ENCODE data around the gene NAB1. TPM values are rescaled to one million over a fixed set of nuclear protein-coding genes. Genes with fewer than 3 reads are reported as not detected.

The NAB1 gene
- total RNA-seq, 4 donors from 2014 or later, result 59.2 to 132 (median 78.2) TPM

DNA sequence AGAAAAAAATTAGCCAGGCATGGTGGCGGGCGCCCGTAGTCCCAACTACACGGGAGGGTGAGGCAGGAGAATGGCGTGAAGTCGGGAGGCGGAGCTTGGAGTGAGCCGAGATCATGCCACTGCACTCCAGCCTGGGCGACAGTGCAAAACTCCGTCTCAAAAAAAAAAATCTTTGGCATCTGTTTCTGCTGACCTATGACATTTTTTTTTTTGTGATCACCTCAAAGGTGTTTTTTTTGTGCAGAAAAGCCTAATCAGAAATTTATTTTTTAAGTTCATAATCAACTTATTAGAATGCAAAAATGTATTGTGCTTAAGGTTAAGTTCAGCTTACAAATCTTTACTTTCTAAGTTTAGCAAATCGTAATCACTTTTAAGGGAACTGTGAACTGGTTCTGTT, 45.6 kb downstream of the NAB1 start:
- H3K36me3 ChIP-seq, result no peaks in the 10 kb centered on the region
- intact Hi-C loops (cut with DNase I; ENCODE audit: low total_unique reads), result no loop called here
- no peak for DNase-seq
- no peaks in the 10 kb centered on the region for H3K9me3 ChIP-seq
- TF ChIP-seq POLR2A (IDR thresholded peaks at IDR 0.05), result no peak
- TF ChIP-seq, protein P1, sequence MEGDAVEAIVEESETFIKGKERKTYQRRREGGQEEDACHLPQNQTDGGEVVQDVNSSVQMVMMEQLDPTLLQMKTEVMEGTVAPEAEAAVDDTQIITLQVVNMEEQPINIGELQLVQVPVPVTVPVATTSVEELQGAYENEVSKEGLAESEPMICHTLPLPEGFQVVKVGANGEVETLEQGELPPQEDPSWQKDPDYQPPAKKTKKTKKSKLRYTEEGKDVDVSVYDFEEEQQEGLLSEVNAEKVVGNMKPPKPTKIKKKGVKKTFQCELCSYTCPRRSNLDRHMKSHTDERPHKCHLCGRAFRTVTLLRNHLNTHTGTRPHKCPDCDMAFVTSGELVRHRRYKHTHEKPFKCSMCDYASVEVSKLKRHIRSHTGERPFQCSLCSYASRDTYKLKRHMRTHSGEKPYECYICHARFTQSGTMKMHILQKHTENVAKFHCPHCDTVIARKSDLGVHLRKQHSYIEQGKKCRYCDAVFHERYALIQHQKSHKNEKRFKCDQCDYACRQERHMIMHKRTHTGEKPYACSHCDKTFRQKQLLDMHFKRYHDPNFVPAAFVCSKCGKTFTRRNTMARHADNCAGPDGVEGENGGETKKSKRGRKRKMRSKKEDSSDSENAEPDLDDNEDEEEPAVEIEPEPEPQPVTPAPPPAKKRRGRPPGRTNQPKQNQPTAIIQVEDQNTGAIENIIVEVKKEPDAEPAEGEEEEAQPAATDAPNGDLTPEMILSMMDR (IDR thresholded peaks at IDR 0.05), result no peak
- no peak overlapping the region for H3K27ac ChIP-seq
- no peaks in the 10 kb centered on the region for H3K4me1 ChIP-seq
- no peaks in the 10 kb centered on the region for H3K27me3 ChIP-seq
- no peak overlapping the region for H3K4me3 ChIP-seq

- intact Hi-C loops (cut with DNase I; ENCODE audit: low total_unique reads), result no loop called here
These were observed 46.9 kb downstream of the NAB1 start for GRCh38 chr2:190695739-190696138.

DNA sequence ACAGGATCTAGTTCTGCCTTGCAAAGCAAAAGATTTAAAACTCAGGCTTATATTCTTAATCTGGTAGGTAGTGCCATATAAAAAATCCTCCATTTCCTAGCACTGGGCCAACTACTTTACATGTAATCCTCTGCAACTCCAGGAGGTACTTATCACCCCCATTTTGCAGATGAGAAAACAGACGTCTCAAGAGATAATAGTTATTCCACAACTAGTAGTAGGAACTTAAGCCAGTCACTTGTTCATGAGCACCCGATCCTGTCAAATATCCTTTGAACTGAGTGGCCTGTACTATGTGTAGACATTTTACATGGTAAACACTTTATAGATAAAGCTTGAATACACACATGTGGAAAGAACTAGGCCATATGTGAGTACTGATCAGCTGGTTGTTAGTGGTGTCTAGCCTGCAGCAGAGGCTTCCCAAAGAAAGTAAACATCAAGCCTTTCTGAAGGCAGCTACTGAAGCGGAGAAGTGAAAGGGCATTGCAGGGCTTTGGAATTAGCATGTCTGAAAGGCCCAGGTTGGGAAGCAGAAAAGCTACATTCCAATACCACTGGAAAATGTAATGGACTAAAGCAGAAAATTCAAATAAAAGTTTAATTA, 48.0 kb downstream of the NAB1 start:
- intact Hi-C loops (cut with DNase I; ENCODE audit: low total_unique reads), result no loop called here
- Histone ChIP-seq H3K27ac (no peak overlapping the region), H3K27me3 (no peaks in the 10 kb centered on the region), H3K9me3 (no peaks in the 10 kb centered on the region), H3K4me1 (no peaks in the 10 kb centered on the region), H3K4me3 (no peak overlapping the region), H3K36me3 (no peaks in the 10 kb centered on the region)
- TF ChIP-seq POLR2A (IDR thresholded peaks at IDR 0.05), result no peak
- TF ChIP-seq, protein P1 (IDR thresholded peaks at IDR 0.05), result no peak
- DNase-seq, result no peak

More at GRCh38 chr2:190695739-190696138, 46.9 kb downstream of the NAB1 start:
- H3K27me3 ChIP-seq, result no peaks in the 10 kb centered on the region
- H3K4me1 ChIP-seq, result no peaks in the 10 kb centered on the region
- no peak overlapping the region for H3K27ac ChIP-seq
- no peak overlapping the region for H3K4me3 ChIP-seq
- H3K36me3 ChIP-seq, result no peaks in the 10 kb centered on the region
- no peak for DNase-seq
- TF ChIP-seq, protein P1 (IDR thresholded peaks at IDR 0.05), result no peak
- no peak for TF ChIP-seq POLR2A (IDR thresholded peaks at IDR 0.05)
- no peaks in the 10 kb centered on the region for H3K9me3 ChIP-seq

GRCh38 chr2:190697421-190697820, 48.5 kb downstream of the NAB1 start:
- H3K36me3 ChIP-seq, result no peaks in the 10 kb centered on the region
- H3K27me3 ChIP-seq, result no peaks in the 10 kb centered on the region
- no peak overlapping the region for H3K4me3 ChIP-seq
- no peaks in the 10 kb centered on the region for H3K9me3 ChIP-seq
- intact Hi-C loops (cut with DNase I; ENCODE audit: low total_unique reads), result no loop called here
- TF ChIP-seq, protein P1 (IDR thresholded peaks at IDR 0.05), result no peak
- no peak overlapping the region for H3K27ac ChIP-seq
- no peak for DNase-seq
- H3K4me1 ChIP-seq, result no peaks in the 10 kb centered on the region

DNA sequence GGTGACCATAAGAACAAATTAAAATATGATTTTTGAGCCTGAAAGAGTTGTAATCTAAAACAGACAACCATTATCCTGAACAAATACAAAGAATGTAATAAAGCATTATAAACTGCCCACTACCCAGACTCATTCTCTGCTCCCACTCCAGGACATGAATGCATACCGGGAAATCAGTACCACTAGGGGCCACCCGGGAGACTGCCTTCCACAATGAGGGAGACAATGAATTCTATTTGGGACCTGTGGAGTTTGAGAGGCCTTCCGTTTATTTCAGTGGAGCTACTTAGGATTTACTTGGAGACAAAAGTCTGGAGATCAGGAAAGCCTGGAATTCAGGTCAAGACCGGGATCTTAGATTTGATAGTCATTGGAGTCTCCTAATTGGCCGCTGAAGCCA, 50.0 kb downstream of the NAB1 start:
- DNase-seq, result no peak
- H3K36me3 ChIP-seq, result no peaks in the 10 kb centered on the region
- no peaks in the 10 kb centered on the region for H3K27me3 ChIP-seq
- H3K27ac ChIP-seq, result no peak overlapping the region
- no peaks in the 10 kb centered on the region for H3K9me3 ChIP-seq
- intact Hi-C loops (cut with DNase I; ENCODE audit: low total_unique reads), result no loop called here
- TF ChIP-seq, protein P1 (IDR thresholded peaks at IDR 0.05), result no peak
- no peak for TF ChIP-seq POLR2A (IDR thresholded peaks at IDR 0.05)
- no peaks in the 10 kb centered on the region for H3K4me1 ChIP-seq
- H3K4me3 ChIP-seq, result no peak overlapping the region
